Neural cell (in vitro differentiated cells): ENCODE data around the gene OR5B3.

Experiments used
- EP300 ChIP-seq: fragments of 450-650 bp; conservative IDR thresholded peaks from 2 replicates; pipeline ENCODE4 v1.6.1; 2014; ENCODE audit warnings: antibody characterized with exemption, mild to moderate bottlenecking, moderate library complexity; ENCODE audit not compliant: poor library complexity, severe bottlenecking
- EZH2 ChIP-seq: fragments of 200-600, 300-800 bp; shearing (Covaris generic), sonication (generic); IDR thresholded peaks from 2 replicates; pipeline ENCODE4 v1.6.1; 2014; ENCODE audit warnings: antibody characterized with exemption, low read length, borderline replicate concordance, mild to moderate bottlenecking; ENCODE audit not compliant: insufficient read depth, poor library complexity, severe bottlenecking
- MXI1 ChIP-seq: fragments of 450-650 bp; conservative IDR thresholded peaks from 2 replicates; pipeline ENCODE4 v1.6.1; 2014; ENCODE audit warnings: antibody characterized with exemption, mild to moderate bottlenecking; ENCODE audit not compliant: poor library complexity, severe bottlenecking
- POLR2AphosphoS5 ChIP-seq: IDR thresholded peaks from 2 replicates; pipeline ENCODE4 v1.6.1; 2012
- RAD21 ChIP-seq: fragments of 450-650 bp; conservative IDR thresholded peaks from 2 replicates; pipeline ENCODE4 v1.6.1; 2014; ENCODE audit warnings: antibody characterized with exemption, mild to moderate bottlenecking, moderate library complexity
- REST ChIP-seq: IDR thresholded peaks from 2 replicates; pipeline ENCODE4 v1.6.1; 2012; ENCODE audit warnings: borderline replicate concordance
- SMC3 ChIP-seq: fragments of 450-650 bp; conservative IDR thresholded peaks from 2 replicates; pipeline ENCODE4 v1.6.1; 2014; ENCODE audit warnings: antibody characterized with exemption, mild to moderate bottlenecking, moderate library complexity; ENCODE audit not compliant: poor library complexity
- TAF1 ChIP-seq: IDR thresholded peaks from 2 replicates; pipeline ENCODE4 v1.6.1; 2012; ENCODE audit warnings: low read depth
- TF ChIP-seq, protein P1 (sequence below): fragments of 450-650 bp; IDR thresholded peaks from 2 replicates; pipeline ENCODE4 v1.5.1; 2014; ENCODE audit warnings: antibody characterized with exemption, mild to moderate bottlenecking, moderate library complexity; ENCODE audit not compliant: poor library complexity, severe bottlenecking

DNA sequence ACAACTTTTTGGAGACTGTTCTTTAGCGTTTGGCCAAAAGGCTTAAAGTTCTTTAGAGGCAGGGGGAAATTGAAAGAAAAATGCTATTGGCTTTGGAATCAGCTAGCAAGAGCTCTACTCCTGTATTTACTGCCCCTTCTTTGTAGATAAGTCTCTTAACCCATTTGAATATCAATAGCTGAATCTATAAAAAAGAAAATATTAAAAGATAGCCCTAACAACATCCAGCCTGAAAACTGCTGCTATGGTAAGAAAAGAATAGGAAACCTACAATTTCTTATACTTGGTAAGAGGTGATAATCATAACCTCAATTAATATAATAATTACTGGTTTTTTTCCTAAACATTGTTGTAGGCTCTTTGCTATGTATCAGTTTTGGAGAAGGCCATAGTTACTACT lies 35.5 kb upstream of the OR5B3 start, which contains the start of gene OR5B12:
- TF ChIP-seq RAD21 (no peak), POLR2AphosphoS5 (no peak), TAF1 (no peak), EP300 (no peak), EZH2 (no peak), MXI1 (no peak), REST (no peak), SMC3 (no peak)
- TF ChIP-seq, protein P1, sequence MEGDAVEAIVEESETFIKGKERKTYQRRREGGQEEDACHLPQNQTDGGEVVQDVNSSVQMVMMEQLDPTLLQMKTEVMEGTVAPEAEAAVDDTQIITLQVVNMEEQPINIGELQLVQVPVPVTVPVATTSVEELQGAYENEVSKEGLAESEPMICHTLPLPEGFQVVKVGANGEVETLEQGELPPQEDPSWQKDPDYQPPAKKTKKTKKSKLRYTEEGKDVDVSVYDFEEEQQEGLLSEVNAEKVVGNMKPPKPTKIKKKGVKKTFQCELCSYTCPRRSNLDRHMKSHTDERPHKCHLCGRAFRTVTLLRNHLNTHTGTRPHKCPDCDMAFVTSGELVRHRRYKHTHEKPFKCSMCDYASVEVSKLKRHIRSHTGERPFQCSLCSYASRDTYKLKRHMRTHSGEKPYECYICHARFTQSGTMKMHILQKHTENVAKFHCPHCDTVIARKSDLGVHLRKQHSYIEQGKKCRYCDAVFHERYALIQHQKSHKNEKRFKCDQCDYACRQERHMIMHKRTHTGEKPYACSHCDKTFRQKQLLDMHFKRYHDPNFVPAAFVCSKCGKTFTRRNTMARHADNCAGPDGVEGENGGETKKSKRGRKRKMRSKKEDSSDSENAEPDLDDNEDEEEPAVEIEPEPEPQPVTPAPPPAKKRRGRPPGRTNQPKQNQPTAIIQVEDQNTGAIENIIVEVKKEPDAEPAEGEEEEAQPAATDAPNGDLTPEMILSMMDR = no peak
